ENCODE measurements around the gene SFT2D3.
"Not testable (repeated sequence)": the region's sequence is repeated elsewhere in the genome, so short reads cannot be mapped to it uniquely, and the experiment has no call there.

SFT2D3 gene

GRCh38 chr2:127743477-127744026, 42.3 kb downstream of the SFT2D3 start:
- DNase-seq (ENCODE audit: low read depth): no peak

DNA sequence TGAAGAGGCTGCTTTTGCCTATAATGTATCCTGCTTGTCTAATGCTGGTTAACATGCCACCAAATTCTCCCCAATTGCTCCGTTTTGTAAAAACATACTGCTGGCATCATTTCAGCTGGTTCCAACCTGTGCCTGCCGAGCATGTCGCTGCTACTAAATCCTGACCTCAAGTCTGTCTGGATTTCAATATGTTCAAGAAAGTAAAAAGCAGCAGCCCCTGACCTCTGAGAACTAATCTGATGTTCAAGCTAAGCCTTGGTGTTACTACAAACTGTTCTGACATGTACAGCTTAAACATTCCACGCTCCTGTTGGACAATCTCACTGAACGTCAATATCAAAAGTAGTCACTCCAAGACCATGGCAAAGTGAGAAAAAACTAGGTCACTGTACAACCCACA, 46.3 kb downstream of the SFT2D3 start:
- DNase-seq (ENCODE audit: low read depth): no peak

- DNase-seq (ENCODE audit: low read depth): not testable (repeated sequence)
These were observed 48.2 kb downstream of the SFT2D3 start for GRCh38 chr2:127749537-127749936.

DNA sequence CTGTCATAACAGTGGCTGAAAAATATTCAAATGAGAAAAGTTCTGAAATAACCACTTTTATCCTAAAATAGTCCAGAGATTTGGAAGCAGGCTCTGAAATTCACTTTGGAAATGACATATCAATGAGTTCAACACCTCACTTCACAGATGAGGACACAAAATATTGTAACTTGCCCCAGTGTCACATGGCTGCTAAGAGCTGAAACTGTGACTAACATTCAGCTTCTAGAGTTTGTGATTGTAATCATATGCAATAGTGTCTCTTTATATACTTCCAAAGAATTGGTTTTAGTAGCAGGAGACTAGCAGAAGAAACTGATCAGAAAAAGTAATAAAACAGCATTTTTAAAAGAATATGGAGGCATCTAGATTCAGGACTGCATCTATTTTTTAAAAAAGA, 52.1 kb downstream of the SFT2D3 start:
- no peak for DNase-seq (ENCODE audit: low read depth)

DNA sequence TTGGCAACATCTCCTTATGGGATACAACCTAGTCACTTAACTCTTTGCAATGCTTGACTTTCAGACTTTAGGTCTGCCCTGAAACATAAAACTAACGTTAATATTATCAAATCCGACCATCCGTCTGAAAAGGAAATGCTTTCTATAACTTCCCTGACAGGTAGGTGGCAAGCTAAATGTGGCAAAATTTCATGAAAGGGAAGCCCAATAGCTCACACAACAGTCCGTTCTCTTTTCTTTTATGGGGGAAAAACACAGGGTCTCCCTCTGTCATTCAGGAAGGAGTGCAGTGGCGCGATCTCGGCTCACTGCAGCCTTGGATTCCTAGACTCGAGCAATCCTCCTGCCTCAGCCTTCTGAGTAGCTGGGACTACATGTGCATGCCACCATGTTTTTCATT, 52.9 kb downstream of the SFT2D3 start:
- no peak for DNase-seq (ENCODE audit: low read depth)

Data from activated T-helper 9 cell treated with anti-CD3 and anti-CD28 coated beads, Interleukin-2, amount 50 U/mL, for 16 hours (primary cell).